GM13976 (cell line): ENCODE results near the gene GNPTAB.

ENCODE experiments used
- DNase-seq: peaks from one replicate; pipeline ENCODE4 v3.0.0; 2012; ENCODE audit warnings: low spot score
- CTCF ChIP-seq: IDR thresholded peaks from 2 replicates; pipeline ENCODE4 v1.5.1; 2012; ENCODE audit warnings: borderline replicate concordance, mild to moderate bottlenecking; ENCODE audit not compliant: insufficient read depth; ENCODE audit errors: extremely low read depth, missing control alignments, control extremely low read depth
- in situ Hi-C: fragments of 300-500 bp; cut with MboI; formaldehyde crosslinking; loops from one replicate; pipeline ENCODE4 v1.12.0; 2022; ENCODE audit warnings: low sequenced_read_pairs, mixed read lengths, inconsistent platforms; ENCODE audit not compliant: unreplicated experiment

GNPTAB gene

DNA sequence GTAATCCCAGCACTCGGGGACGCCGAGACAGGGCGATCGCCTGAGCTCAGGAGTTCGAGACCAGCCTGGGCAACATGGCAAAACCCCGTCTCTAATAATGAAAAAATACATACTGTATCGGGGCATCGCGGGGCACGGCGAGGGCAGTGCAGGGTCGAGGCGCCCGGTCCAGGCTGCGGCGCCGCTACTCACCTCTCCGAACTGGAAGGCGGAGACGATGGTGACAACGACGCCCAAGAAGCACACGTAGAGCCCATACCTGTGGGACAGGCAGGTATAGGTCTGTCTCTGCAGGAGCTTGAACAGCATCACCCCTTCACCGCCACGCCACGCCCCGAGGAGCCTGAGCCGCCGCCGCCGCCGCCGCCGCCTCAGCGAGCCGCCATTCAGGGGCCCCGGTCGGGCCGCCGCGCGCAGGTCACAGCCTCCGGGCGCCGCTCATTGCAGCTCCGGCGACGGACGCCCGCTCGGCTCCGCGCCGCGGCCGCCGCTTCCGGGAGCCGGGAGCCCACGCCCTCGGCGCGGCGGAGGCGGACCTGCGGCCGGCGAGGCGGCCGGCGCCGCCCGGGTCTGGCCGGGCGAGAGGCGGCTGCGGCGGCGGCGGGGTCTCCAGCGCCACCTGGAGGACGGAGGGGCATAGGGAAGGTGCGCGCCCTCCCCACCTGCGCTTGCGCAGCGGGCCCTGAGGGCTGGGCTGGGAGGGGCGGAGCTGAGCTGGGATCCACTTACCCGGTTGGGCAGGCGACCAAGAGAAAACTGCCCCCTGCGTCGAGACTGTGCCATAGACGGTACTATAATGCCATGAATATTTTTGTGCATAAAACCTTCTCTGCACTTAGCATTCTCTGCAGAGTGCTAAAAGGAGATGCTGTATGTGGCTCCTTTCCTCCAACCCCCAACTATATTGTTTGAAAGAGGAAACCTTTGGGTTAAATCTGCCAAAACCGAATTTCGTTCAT lies at the start of gene GNPTAB:
Gene GNPTAB, minus strand, starts transcription at position 593 of the 959 bp plus-strand sequence. Its CDS starts 284 bp downstream, at position 309.
- DNase-seq = peak; percentile 95
- in situ Hi-C loops = no loop called here
- TF ChIP-seq CTCF = peak; percentile 87

DNA sequence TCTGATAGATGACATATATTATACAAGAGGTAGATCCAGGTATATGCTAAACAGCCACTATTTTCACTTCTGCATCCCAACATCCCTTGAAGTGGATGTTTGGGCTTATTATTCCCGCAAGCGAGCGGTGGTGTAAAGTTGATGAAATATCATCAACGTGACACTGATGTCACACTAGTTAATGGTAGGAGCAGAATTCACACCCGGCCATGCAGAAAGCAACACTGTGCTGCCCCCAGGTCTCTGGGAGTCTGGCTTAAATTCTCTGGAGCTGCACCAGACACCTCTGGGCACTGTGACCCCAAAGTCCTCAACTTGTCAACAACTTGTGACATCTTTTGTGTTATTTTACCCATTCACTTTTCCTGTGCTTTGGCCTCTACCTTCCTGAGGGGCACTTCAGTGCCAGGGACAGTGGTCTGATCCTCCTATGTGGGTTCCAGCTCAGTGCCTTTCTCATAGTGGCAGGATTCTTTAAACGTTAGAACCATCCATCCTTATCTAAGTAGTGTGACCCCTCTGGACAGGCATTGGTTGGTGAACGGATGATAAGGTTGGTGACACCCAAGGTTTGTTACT lies 47.6 kb upstream of the GNPTAB start:
- in situ Hi-C loops = no loop called here
- DNase-seq = no peak
- no peak for TF ChIP-seq CTCF

- no peak for TF ChIP-seq CTCF
- in situ Hi-C loops = no loop called here
These were observed 47.1 kb upstream of the GNPTAB start for GRCh38 chr12:101877806-101878242.

GRCh38 chr12:101876861-101877805 lies 46.4 kb upstream of the GNPTAB start, which contains the start of gene DRAM1:
Gene DRAM1 (plus strand): TSS chr12:101877580. CDS start chr12:101877790, 210 bp downstream.
- TF ChIP-seq CTCF = peak; percentile 29

More at GRCh38 chr12:101877806-101878242, 47.1 kb upstream of the GNPTAB start:
- DNase-seq = no peak

DNA sequence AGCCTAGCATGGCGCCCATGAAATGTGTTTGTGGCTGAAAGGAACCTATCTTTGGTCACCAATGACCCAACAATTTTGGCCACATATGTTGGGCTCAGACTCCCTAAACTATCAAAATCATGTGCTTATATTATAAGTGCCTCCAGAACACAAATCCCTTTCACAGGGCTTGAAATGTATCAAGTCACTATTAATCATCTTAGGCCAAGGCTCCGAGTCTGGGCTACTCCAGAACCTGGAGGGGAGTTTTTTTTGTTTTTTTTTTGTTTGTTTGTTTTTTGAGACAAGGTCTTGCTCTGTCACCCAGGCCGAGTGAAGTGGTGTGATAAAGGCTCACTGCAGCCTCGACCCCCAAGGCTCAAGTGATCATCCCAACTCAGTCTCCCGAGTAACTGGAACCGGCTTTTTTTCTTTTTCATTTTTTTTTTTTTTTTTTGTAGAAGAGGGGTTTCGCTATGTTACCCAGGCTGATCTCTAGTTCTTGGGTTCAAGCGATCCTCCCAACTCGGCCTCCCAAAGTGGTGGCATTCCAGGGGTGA lies 45.6 kb upstream of the GNPTAB start:
- TF ChIP-seq CTCF = no peak
- in situ Hi-C loops = no loop called here
- no peak for DNase-seq

More at GRCh38 chr12:101876861-101877805, 46.4 kb upstream of the GNPTAB start, which contains the start of gene DRAM1:
- in situ Hi-C loops = no loop called here
- DNase-seq = peak; percentile 92

GRCh38 chr12:101875162-101875561 lies 44.4 kb upstream of the GNPTAB start:
- no peak for DNase-seq
- in situ Hi-C loops = no loop called here
- no peak for TF ChIP-seq CTCF
